Liver (tissue), 9 donors: ENCODE measurements around the gene GABARAPL2. TPM values are rescaled to one million over a fixed set of nuclear protein-coding genes. Genes with fewer than 3 reads are reported as not detected.

Source experiments
- DNase-seq: peaks from one replicate; pipeline ENCODE4 v3.0.0-alpha.2; 2017; ENCODE audit warnings: low spot score
- H3K27ac ChIP-seq, 2 donors: one replicate each; pipeline ENCODE4 v1.7.0; 2013; ENCODE audit warnings: inconsistent platforms in 2 of 2, low read length in 2 of 2, control low read depth in 1 of 2, low read depth in 1 of 2, mild to moderate bottlenecking in 1 of 2
- H3K27me3 ChIP-seq, 4 donors: one replicate each; pipeline versions ENCODE4 v1.6.1 to v1.7.0; 2013; ENCODE audit warnings: low read length in 3 of 4, inconsistent platforms in 1 of 4, mild to moderate bottlenecking in 1 of 4, moderate library complexity in 1 of 4; ENCODE audit not compliant: control insufficient read depth in 4 of 4, insufficient read depth in 4 of 4
- H3K36me3 ChIP-seq, 4 donors: one replicate each; pipeline versions ENCODE4 v1.6.1 to v1.7.0; 2013; ENCODE audit warnings: low read length in 3 of 4, mild to moderate bottlenecking in 3 of 4, low read depth in 1 of 4, moderate library complexity in 1 of 4; ENCODE audit not compliant: control insufficient read depth in 4 of 4, insufficient read depth in 3 of 4
- H3K4me1 ChIP-seq, 4 donors: one replicate each; pipeline versions ENCODE4 v1.6.1 to v1.7.0; 2013; ENCODE audit warnings: low read length in 3 of 4, mild to moderate bottlenecking in 3 of 4, moderate library complexity in 1 of 4; ENCODE audit not compliant: control insufficient read depth in 4 of 4, insufficient read depth in 4 of 4
- H3K4me3 ChIP-seq, 3 donors: one replicate each; pipeline versions ENCODE4 v1.6.1 to v1.7.0; 2013; ENCODE audit warnings: low read length in 3 of 3, control low read depth in 1 of 3, low read depth in 1 of 3, mild to moderate bottlenecking in 1 of 3
- H3K9ac ChIP-seq, 2 donors: one replicate each; pipeline ENCODE4 v1.7.0; 2013; ENCODE audit warnings: low read length in 2 of 2, mild to moderate bottlenecking in 2 of 2, moderate library complexity in 2 of 2, control low read depth in 1 of 2, low read depth in 1 of 2
- H3K9me3 ChIP-seq, 4 donors: one replicate each; pipeline versions ENCODE4 v1.6.1 to v1.7.0; 2013; ENCODE audit warnings: low read length in 3 of 4; ENCODE audit not compliant: control insufficient read depth in 4 of 4
- ATF3 ChIP-seq: IDR thresholded peaks from 2 replicates; pipeline ENCODE4 v1.6.1; 2016; ENCODE audit warnings: antibody characterized with exemption
- CTCF ChIP-seq: fragments of 150-350 bp; IDR thresholded peaks from 2 replicates; pipeline ENCODE4 v1.5.1; 2017; ENCODE audit warnings: improper control_type of control experiment, low read depth, low read length; ENCODE audit not compliant: missing input control
- EGR1 ChIP-seq, 2 donors: IDR thresholded peaks; 2 replicates each; pipeline ENCODE4 v1.6.1; 2016 to 2018; ENCODE audit warnings: antibody characterized with exemption in 2 of 2, low read depth in 2 of 2
- FOXA1 ChIP-seq: IDR thresholded peaks from 2 replicates; pipeline ENCODE4 v1.6.1; 2016; ENCODE audit warnings: antibody characterized with exemption
- GABPA ChIP-seq, 2 donors: IDR thresholded peaks in 1 of 2; conservative IDR thresholded peaks in 1 of 2; 2 replicates each; pipeline ENCODE4 v1.6.1; 2016; ENCODE audit warnings: antibody characterized with exemption in 2 of 2, mild to moderate bottlenecking in 1 of 2, moderate library complexity in 1 of 2
- HNF4A ChIP-seq, 2 donors: conservative IDR thresholded peaks; 2 replicates each; pipeline ENCODE4 v1.6.1; 2016; ENCODE audit warnings: antibody characterized with exemption in 2 of 2, mild to moderate bottlenecking in 2 of 2
- HNF4G ChIP-seq: IDR thresholded peaks from 2 replicates; pipeline ENCODE4 v1.6.1; 2016; ENCODE audit warnings: antibody characterized with exemption
- JUND ChIP-seq, 2 donors: IDR thresholded peaks; 2 replicates each; pipeline ENCODE4 v1.6.1; 2016; ENCODE audit warnings: antibody characterized with exemption in 2 of 2
- MAX ChIP-seq: IDR thresholded peaks from 2 replicates; pipeline ENCODE4 v1.6.1; 2016; ENCODE audit warnings: antibody characterized with exemption
- NR2F2 ChIP-seq: IDR thresholded peaks from 2 replicates; pipeline ENCODE4 v1.6.1; 2016; ENCODE audit warnings: antibody characterized with exemption
- RAD21 ChIP-seq, 2 donors: IDR thresholded peaks; 2 replicates each; pipeline ENCODE4 v1.6.1; 2016; ENCODE audit warnings: antibody characterized with exemption in 2 of 2, mild to moderate bottlenecking in 2 of 2
- RXRA ChIP-seq, 2 donors: IDR thresholded peaks; 2 replicates each; pipeline ENCODE4 v1.6.1; 2017 to 2018; ENCODE audit warnings: antibody characterized with exemption in 2 of 2, mild to moderate bottlenecking in 1 of 2
- SP1 ChIP-seq: IDR thresholded peaks from 2 replicates; pipeline ENCODE4 v1.6.1; 2018; ENCODE audit warnings: antibody characterized with exemption, mild to moderate bottlenecking
- TAF1 ChIP-seq: conservative IDR thresholded peaks from 2 replicates; pipeline ENCODE4 v1.6.1; 2016; ENCODE audit warnings: antibody characterized with exemption, mild to moderate bottlenecking
- YY1 ChIP-seq: IDR thresholded peaks from 2 replicates; pipeline ENCODE4 v1.6.1; 2016; ENCODE audit warnings: antibody characterized with exemption, mild to moderate bottlenecking
- ZBTB33 ChIP-seq: IDR thresholded peaks from 2 replicates; pipeline ENCODE4 v1.6.1; 2016; ENCODE audit warnings: antibody characterized with exemption
- WGBS: extraction: QIAGEN DNeasy Blood & Tissue Kit; methylation state at CpG from one replicate; pipeline ENCODE4 v1.1.7; 2013; 5-methylcytosine and 5-hydroxymethylcytosine counted together
- polyA plus RNA-seq, 2 donors: library from polyadenylated mRNA; stranded (reverse) in 1 of 2; unstranded in 1 of 2; fragments of 200-250 nt in 1 of 2; fragments of >200 nt in 1 of 2; fragmentation: Nextera tagmentation in 1 of 2; extraction: Ambion mirVana in 1 of 2; gene quantifications; one replicate each; pipeline versions ENCODE4 v1.2.1 to v1.2.3, GENCODE V29; 2013 to 2015
- total RNA-seq, 2 donors: library from RNA; depleted of rRNA; stranded (reverse); fragments of >200 nt; gene quantifications; one replicate each; pipeline ENCODE4 v1.2.3, GENCODE V29; 2014
- donor health status: healthy.
- donor health status: healthy.
- donor health status: healthy.
- donor health status: healthy.
- donor health status: healthy.

The GABARAPL2 gene
- total and polyA plus RNA-seq, 4 donors: 26.5 to 123 (median 61.5) TPM

- H3K27ac ChIP-seq: no peak overlapping the region
- no peak for DNase-seq
- no peak for TF ChIP-seq TAF1
- TF ChIP-seq SP1: no peak
- no peak for TF ChIP-seq HNF4G
- TF ChIP-seq GABPA (IDR thresholded peaks at IDR 0.05 in 1 of 2, conservative IDR thresholded peaks at IDR 0.05 in 1 of 2): no peak
- TF ChIP-seq ZBTB33: no peak
- peak; percentile 87 to 91 for TF ChIP-seq RAD21 (IDR thresholded peaks at IDR 0.05)
- no peak for TF ChIP-seq EGR1 (IDR thresholded peaks at IDR 0.05; ENCODE audit: low read depth in 2 of 2)
- TF ChIP-seq FOXA1: no peak
- TF ChIP-seq CTCF: peak; percentile 64
- no peak for TF ChIP-seq RXRA (IDR thresholded peaks at IDR 0.05)
- no peak for TF ChIP-seq ATF3
- TF ChIP-seq NR2F2: no peak
- no peak for TF ChIP-seq JUND (IDR thresholded peaks at IDR 0.05)
- no peaks in the 10 kb centered on the region for H3K27me3 ChIP-seq
- no peaks in the 10 kb centered on the region for H3K9me3 ChIP-seq
- H3K4me1 ChIP-seq: peaks cover 0 to 9% (median 3%) of the 10 kb centered on the region in 4 donors
- WGBS: 58% methylated on average over 7 of the region's 7 CpGs
- no peak overlapping the region for H3K9ac ChIP-seq
- no peaks in the 10 kb centered on the region for H3K36me3 ChIP-seq
- no peak overlapping the region for H3K4me3 ChIP-seq
Observed at GRCh38 chr16:75550211-75550662, 15.9 kb upstream of the GABARAPL2 start.

GRCh38 chr16:75552951-75553350 lies 13.2 kb upstream of the GABARAPL2 start:
- Histone ChIP-seq H3K4me1 (peaks cover 0 to 19% (median 10%) of the 10 kb centered on the region in 4 donors), H3K4me3 (no peak overlapping the region), H3K27me3 (no peaks in the 10 kb centered on the region), H3K27ac (no peak overlapping the region), H3K9me3 (no peaks in the 10 kb centered on the region), H3K9ac (no peak overlapping the region), H3K36me3 (no peaks in the 10 kb centered on the region)
- no peak for TF ChIP-seq RXRA (IDR thresholded peaks at IDR 0.05)
- TF ChIP-seq HNF4A (conservative IDR thresholded peaks at IDR 0.05): no peak
- no peak for TF ChIP-seq MAX
- TF ChIP-seq YY1: no peak
- no peak for TF ChIP-seq SP1
- TF ChIP-seq JUND (IDR thresholded peaks at IDR 0.05): no peak
- TF ChIP-seq ZBTB33: no peak
- TF ChIP-seq ATF3: no peak
- 77% methylated on average over 2 of the region's 2 CpGs for WGBS
- no peak for DNase-seq
